Measurements from ENCODE around the gene ZFPL1. TPM values are rescaled to one million over a fixed set of nuclear protein-coding genes. Genes with fewer than 3 reads are reported as not detected.

ZFPL1 gene
- total RNA-seq, 2 donors from 2014 or later: 36.0 to 51.2 TPM

- no peak for DNase-seq (ENCODE audit: low spot score)
- no peak for ATAC-seq (ENCODE audit: insufficient number of reproducible peaks, low FRiP score, low read depth)
- H3K36me3 ChIP-seq: no peaks in the 10 kb centered on the region
- H3K4me1 ChIP-seq (ENCODE audit: control insufficient read depth in 1 of 2, low read depth in 2 of 2): no peaks in the 10 kb centered on the region
- no peak for TF ChIP-seq CTCF (IDR thresholded peaks at IDR 0.05)
- no peaks in the 10 kb centered on the region for H3K9me3 ChIP-seq
- no peak overlapping the region for H3K4me3 ChIP-seq
- H3K27me3 ChIP-seq (replicated peaks; ENCODE audit: insufficient read depth): no peaks in the 10 kb centered on the region
- no peak overlapping the region for H3K27ac ChIP-seq
Observed at GRCh38 chr11:65056999-65057398, 27.0 kb upstream of the ZFPL1 start.

GRCh38 chr11:65057526-65057925, 26.5 kb upstream of the ZFPL1 start:
- H3K27ac ChIP-seq: no peak overlapping the region
- no peaks in the 10 kb centered on the region for H3K4me1 ChIP-seq (ENCODE audit: control insufficient read depth in 1 of 2, low read depth in 2 of 2)
- no peaks in the 10 kb centered on the region for H3K36me3 ChIP-seq
- DNase-seq (ENCODE audit: low spot score) (no peak), ATAC-seq (ENCODE audit: insufficient number of reproducible peaks, low FRiP score, low read depth) (no peak)
- no peaks in the 10 kb centered on the region for H3K9me3 ChIP-seq
- no peak overlapping the region for H3K4me3 ChIP-seq
- H3K27me3 ChIP-seq (replicated peaks; ENCODE audit: insufficient read depth): no peaks in the 10 kb centered on the region
- TF ChIP-seq CTCF (IDR thresholded peaks at IDR 0.05): no peak

GRCh38 chr11:65058012-65058411, 26.0 kb upstream of the ZFPL1 start:
- ATAC-seq (ENCODE audit: insufficient number of reproducible peaks, low FRiP score, low read depth): no peak
- Histone ChIP-seq H3K4me1 (ENCODE audit: control insufficient read depth in 1 of 2, low read depth in 2 of 2) (no peaks in the 10 kb centered on the region), H3K4me3 (no peak overlapping the region), H3K9me3 (no peaks in the 10 kb centered on the region), H3K27me3 (replicated peaks; ENCODE audit: insufficient read depth) (no peaks in the 10 kb centered on the region), H3K36me3 (no peaks in the 10 kb centered on the region), H3K27ac (no peak overlapping the region)
- DNase-seq (ENCODE audit: low spot score): no peak
- TF ChIP-seq CTCF (IDR thresholded peaks at IDR 0.05): no peak

- DNase-seq (ENCODE audit: low spot score) (no peak), ATAC-seq (ENCODE audit: insufficient number of reproducible peaks, low FRiP score, low read depth) (no peak)
- no peak for TF ChIP-seq CTCF (IDR thresholded peaks at IDR 0.05)
Observed at GRCh38 chr11:65058419-65059054, 25.5 kb upstream of the ZFPL1 start, which contains the start of gene NAALADL1. Gene NAALADL1 (minus strand): TSS chr11:65058553. CDS start chr11:65058521, 32 bp downstream.

GRCh38 chr11:65059523-65059922, 24.5 kb upstream of the ZFPL1 start:
- DNase-seq (ENCODE audit: low spot score): no peak

More at GRCh38 chr11:65058419-65059054, 25.5 kb upstream of the ZFPL1 start, which contains the start of gene NAALADL1:
- Histone ChIP-seq H3K27ac (no peak within 1 kb of the TSS), H3K9me3 (no peaks in the 10 kb centered on the region), H3K27me3 (replicated peaks; ENCODE audit: insufficient read depth) (no peaks in the 10 kb centered on the region), H3K4me1 (ENCODE audit: control insufficient read depth in 1 of 2, low read depth in 2 of 2) (no peaks in the 10 kb centered on the region), H3K36me3 (no peaks in the 10 kb centered on the region), H3K4me3 (no peak within 1 kb of the TSS)

More at GRCh38 chr11:65059523-65059922, 24.5 kb upstream of the ZFPL1 start:
- H3K27me3 ChIP-seq (replicated peaks; ENCODE audit: insufficient read depth): no peaks in the 10 kb centered on the region
- no peak overlapping the region for H3K27ac ChIP-seq
- no peak for ATAC-seq (ENCODE audit: insufficient number of reproducible peaks, low FRiP score, low read depth)
- H3K4me3 ChIP-seq: no peak overlapping the region
- TF ChIP-seq CTCF (IDR thresholded peaks at IDR 0.05): no peak
- no peaks in the 10 kb centered on the region for H3K4me1 ChIP-seq (ENCODE audit: control insufficient read depth in 1 of 2, low read depth in 2 of 2)
- H3K9me3 ChIP-seq: no peaks in the 10 kb centered on the region
- no peaks in the 10 kb centered on the region for H3K36me3 ChIP-seq
